Upper lobe of left lung (tissue), 6 donors: ENCODE measurements around the gene TEX19. TPM values are rescaled to one million over a fixed set of nuclear protein-coding genes. Genes with fewer than 3 reads are reported as not detected.

Experiments
- ATAC-seq, 2 donors: fragments of 200-7000 bp; cut with Tn5 transposase; one replicate each; pipeline ENCODE4 v1.9.1; 2022; ENCODE audit warnings: mild to moderate bottlenecking in 2 of 2, moderate library complexity in 2 of 2; ENCODE audit not compliant: low FRiP score in 2 of 2
- DNase-seq, 2 donors: peaks; one replicate each; pipeline ENCODE4 v3.0.0-alpha.2; 2019 to 2020
- H3K27ac ChIP-seq, 4 donors: fragments of 200-600 bp; sonication (generic); one replicate each; pipeline ENCODE4 v1.5.1; 2016 to 2019
- H3K27me3 ChIP-seq, 4 donors: fragments of 200-600 bp; sonication (generic); one replicate each; pipeline ENCODE4 v1.5.1; 2017 to 2019
- H3K36me3 ChIP-seq, 4 donors: fragments of 200-600 bp; sonication (generic); one replicate each; pipeline ENCODE4 v1.5.1; 2016 to 2019
- H3K4me1 ChIP-seq, 4 donors: fragments of 200-600 bp; sonication (generic); one replicate each; pipeline ENCODE4 v1.5.1; 2018 to 2019
- H3K4me3 ChIP-seq, 4 donors: fragments of 200-600 bp; sonication (generic); one replicate each; pipeline ENCODE4 v1.5.1; 2017 to 2019; ENCODE audit warnings: mild to moderate bottlenecking in 2 of 4, moderate library complexity in 1 of 4
- H3K9me3 ChIP-seq, 4 donors: fragments of 200-600 bp; sonication (generic); one replicate each; pipeline ENCODE4 v1.5.1; 2018 to 2019
- EP300 ChIP-seq, 4 donors: sonication (generic); formaldehyde crosslinking; IDR thresholded peaks; one replicate each; pipeline ENCODE4 v1.5.1; 2017; ENCODE audit warnings: antibody characterized with exemption in 4 of 4, control low read depth in 2 of 4
- POLR2A ChIP-seq, 4 donors: fragments of 450-650 bp; IDR thresholded peaks; one replicate each; pipeline ENCODE4 v1.5.1; 2016 to 2017; ENCODE audit warnings: antibody characterized with exemption in 4 of 4, mild to moderate bottlenecking in 2 of 4
- POLR2AphosphoS5 ChIP-seq, 2 donors: sonication (generic); formaldehyde crosslinking; IDR thresholded peaks; one replicate each; pipeline ENCODE4 v1.5.1; 2017; ENCODE audit warnings: antibody characterized with exemption in 2 of 2
- WGBS, 2 donors: methylation state at CpG; one replicate each; pipeline ENCODE4 v1.1.5; 2017 to 2018; 5-methylcytosine and 5-hydroxymethylcytosine counted together
- total RNA-seq, 6 donors: library from RNA; depleted of rRNA in 4 of 6; stranded (reverse); fragments of >200 nt in 4 of 6; gene quantifications; one replicate each; pipeline versions ENCODE4 v1.1.0 to v1.2.1, GENCODE V29; 2016 to 2021
- TF ChIP-seq, protein P1 (sequence below), 6 experiments: fragments of 450-650 bp in 4 of 6; fragments of 200-600 bp in 2 of 6; sonication (generic) in 2 of 6; IDR thresholded peaks; one replicate each; pipeline ENCODE4 v1.5.1; 2016 to 2019; ENCODE audit warnings: antibody characterized with exemption in 6 of 6
- donor health status: DM: no; HTN: no; CAD: no; lungs with moderate emphysema.
- donor health status: DM: no; HTN: yes; CAD: no; lungs with severe emphysema.

TEX19 gene
- total RNA-seq, 6 donors from 2014 or later: not detected

DNA sequence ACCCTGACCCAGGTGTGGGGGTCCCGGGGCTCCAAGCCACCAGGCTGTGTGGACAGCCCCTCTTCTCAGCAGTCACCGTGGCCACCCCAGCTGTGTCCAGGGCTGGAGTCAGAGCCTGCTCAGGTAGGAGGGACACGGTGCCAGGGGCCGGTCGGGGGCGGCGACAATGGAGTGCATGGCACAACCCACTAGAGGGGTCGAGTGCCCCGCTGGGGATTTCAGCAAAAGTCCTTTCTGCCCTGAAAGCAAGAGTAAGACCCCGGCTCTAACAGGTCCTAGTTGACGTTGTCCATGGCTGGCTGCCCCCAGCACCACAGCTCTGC lies 23.8 kb downstream of the TEX19 start:
- DNase-seq: peak in 1 of 2 donors; percentile 76
- Histone ChIP-seq H3K36me3 (no peaks in the 10 kb centered on the region), H3K9me3 (no peaks in the 10 kb centered on the region), H3K4me1 (peaks cover 7 to 18% (median 9%) of the 10 kb centered on the region in 4 donors), H3K27me3 (peaks cover 0 to 22% (median 8%) of the 10 kb centered on the region in 4 donors), H3K27ac (no peak overlapping the region), H3K4me3 (no peak overlapping the region)
- WGBS, 2 donors: 84% methylated on average over 10 of the region's 11 CpGs; no CpG with 5 or more reads in 1 of the 2 donors
- TF ChIP-seq EP300 (IDR thresholded peaks at IDR 0.05): no peak
- no peak for TF ChIP-seq POLR2AphosphoS5 (IDR thresholded peaks at IDR 0.05)
- TF ChIP-seq, protein P1, sequence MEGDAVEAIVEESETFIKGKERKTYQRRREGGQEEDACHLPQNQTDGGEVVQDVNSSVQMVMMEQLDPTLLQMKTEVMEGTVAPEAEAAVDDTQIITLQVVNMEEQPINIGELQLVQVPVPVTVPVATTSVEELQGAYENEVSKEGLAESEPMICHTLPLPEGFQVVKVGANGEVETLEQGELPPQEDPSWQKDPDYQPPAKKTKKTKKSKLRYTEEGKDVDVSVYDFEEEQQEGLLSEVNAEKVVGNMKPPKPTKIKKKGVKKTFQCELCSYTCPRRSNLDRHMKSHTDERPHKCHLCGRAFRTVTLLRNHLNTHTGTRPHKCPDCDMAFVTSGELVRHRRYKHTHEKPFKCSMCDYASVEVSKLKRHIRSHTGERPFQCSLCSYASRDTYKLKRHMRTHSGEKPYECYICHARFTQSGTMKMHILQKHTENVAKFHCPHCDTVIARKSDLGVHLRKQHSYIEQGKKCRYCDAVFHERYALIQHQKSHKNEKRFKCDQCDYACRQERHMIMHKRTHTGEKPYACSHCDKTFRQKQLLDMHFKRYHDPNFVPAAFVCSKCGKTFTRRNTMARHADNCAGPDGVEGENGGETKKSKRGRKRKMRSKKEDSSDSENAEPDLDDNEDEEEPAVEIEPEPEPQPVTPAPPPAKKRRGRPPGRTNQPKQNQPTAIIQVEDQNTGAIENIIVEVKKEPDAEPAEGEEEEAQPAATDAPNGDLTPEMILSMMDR (IDR thresholded peaks at IDR 0.05): no peak
- TF ChIP-seq POLR2A (IDR thresholded peaks at IDR 0.05): no peak
- ATAC-seq: no peak

DNA sequence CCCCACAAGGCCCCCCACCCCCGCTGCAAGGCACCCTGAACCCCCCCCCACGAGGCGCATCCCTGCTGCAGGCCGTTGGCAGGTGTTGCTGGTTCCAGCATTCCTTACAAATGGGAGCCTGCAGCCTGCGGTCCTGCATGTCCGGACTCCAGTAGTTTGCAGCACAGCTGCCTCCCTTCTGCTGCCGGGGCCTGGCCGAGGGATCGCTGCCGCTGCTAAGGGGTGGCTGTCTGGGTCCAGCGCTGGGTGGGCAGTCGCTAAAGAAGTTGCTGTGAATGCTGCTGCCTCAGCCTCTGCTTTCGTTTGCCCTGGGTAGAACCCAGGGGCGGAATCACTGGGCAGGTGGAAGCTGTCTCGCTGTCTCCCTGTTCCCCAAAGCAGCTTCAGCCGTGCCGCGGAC lies 24.4 kb downstream of the TEX19 start:
- Histone ChIP-seq H3K27me3 (peaks cover 0 to 22% (median 8%) of the 10 kb centered on the region in 4 donors), H3K4me3 (no peak overlapping the region), H3K36me3 (no peaks in the 10 kb centered on the region), H3K4me1 (peaks cover 7 to 18% (median 9%) of the 10 kb centered on the region in 4 donors), H3K27ac (no peak overlapping the region), H3K9me3 (no peaks in the 10 kb centered on the region)
- TF ChIP-seq, protein P1 (IDR thresholded peaks at IDR 0.05): no peak
- TF ChIP-seq POLR2A (IDR thresholded peaks at IDR 0.05) (no peak), EP300 (IDR thresholded peaks at IDR 0.05) (no peak), POLR2AphosphoS5 (IDR thresholded peaks at IDR 0.05) (no peak)
- ATAC-seq (no peak), DNase-seq (peak in 1 of 2 donors; percentile 63)
- 50 to 78% methylated on average over 6 to 8 of the region's 18 CpGs for WGBS, 2 donors

DNA sequence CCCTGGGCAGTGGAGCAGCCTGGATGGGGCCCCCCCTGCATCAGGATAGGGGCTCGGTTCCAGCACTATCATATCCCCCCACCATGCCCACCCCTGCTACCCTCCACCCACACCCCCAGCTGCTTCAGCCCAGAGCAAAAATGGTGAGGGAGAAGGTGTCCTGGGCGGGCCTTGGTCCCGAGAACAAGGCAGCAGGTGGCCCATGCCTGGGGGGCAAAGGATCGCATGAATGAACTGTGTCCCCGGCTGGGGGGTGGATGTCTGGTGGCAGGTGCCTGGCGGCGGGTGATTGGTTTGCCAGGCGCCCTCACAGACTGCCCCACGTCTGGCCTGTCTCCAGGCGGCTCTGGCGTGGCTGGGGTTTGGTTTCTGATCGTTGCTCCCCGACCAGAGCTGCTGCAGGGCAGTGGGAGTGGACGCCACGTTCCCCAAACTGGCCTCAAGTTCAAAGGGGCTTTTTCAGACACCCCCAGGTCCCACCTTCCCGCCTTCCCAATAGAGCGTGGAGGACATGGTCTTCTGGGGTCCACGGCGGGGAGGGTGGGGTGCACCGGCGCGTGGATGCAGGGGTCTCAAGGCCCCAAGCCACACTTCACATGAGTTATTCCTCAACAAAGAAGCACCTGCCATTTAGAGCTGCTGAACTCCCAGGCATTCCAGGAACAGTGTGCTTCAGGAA lies 25.1 kb downstream of the TEX19 start:
- ATAC-seq: no peak
- Histone ChIP-seq H3K9me3 (no peaks in the 10 kb centered on the region), H3K4me3 (no peak overlapping the region), H3K36me3 (no peaks in the 10 kb centered on the region), H3K4me1 (peaks cover 7 to 18% (median 9%) of the 10 kb centered on the region in 4 donors), H3K27ac (no peak overlapping the region), H3K27me3 (peaks cover 0 to 17% (median 8%) of the 10 kb centered on the region in 4 donors)
- 69 to 78% methylated on average over 3 to 22 of the region's 22 CpGs for WGBS, 2 donors
- TF ChIP-seq, protein P1 (IDR thresholded peaks at IDR 0.05): no peak
- TF ChIP-seq POLR2AphosphoS5 (IDR thresholded peaks at IDR 0.05): no peak
- no peak for TF ChIP-seq POLR2A (IDR thresholded peaks at IDR 0.05)
- no peak for TF ChIP-seq EP300 (IDR thresholded peaks at IDR 0.05)
- DNase-seq: peak in 1 of 2 donors; percentile 68

DNA sequence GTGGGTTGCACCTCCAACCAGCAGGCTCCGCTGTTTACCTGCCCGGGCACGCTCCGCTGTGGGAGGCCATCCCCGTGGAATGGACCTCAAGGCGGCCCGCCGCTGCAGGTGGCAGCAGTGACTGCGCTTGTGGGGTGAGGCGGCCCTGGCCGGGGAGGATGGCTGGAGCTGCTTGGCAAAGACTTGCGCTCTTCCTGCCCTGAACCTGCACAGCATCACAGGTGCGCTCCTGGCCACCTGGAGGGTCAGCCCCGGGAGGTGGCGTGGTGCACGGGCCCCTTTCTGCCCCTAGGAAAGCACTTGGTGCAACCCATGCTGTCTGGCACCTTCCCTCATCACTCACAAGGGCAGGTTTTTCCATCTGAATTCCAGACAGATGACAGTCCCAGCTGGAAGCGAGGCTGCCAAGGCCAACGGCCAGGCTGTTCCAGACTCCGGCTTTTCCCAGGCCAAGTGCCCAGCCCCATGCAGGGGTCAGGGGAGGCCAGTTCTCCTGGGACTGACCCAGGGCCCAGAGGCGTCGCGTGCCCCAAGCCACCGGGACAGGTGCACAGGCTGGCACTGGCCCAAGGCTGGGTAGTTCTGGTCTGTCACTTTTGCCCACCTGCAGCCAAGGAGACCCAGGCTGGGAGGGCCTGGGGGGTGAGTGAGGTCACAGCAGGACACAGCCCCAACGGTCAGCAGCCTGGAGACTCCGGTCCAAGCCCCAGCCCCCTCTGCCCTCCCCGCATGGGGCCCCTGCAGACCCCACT lies 25.9 kb downstream of the TEX19 start:
- H3K27ac ChIP-seq: no peak overlapping the region
- WGBS, 2 donors: 56 to 82% methylated on average over 2 to 15 of the region's 26 CpGs
- H3K27me3 ChIP-seq: peaks cover 0 to 15% (median 7%) of the 10 kb centered on the region in 4 donors
- ATAC-seq: peak; percentile 44 to 74
- H3K36me3 ChIP-seq: no peaks in the 10 kb centered on the region
- H3K9me3 ChIP-seq: no peaks in the 10 kb centered on the region
- TF ChIP-seq, protein P1 (IDR thresholded peaks at IDR 0.05): peak in 3 of 6 experiments; percentile 22 to 38 (median 26)
- TF ChIP-seq POLR2A (IDR thresholded peaks at IDR 0.05): no peak
- H3K4me3 ChIP-seq: no peak overlapping the region
- H3K4me1 ChIP-seq: peaks cover 7 to 18% (median 9%) of the 10 kb centered on the region in 4 donors
- peak in 1 of 2 donors; percentile 89 for DNase-seq
